HG03108 (cell line): ENCODE results near the gene DNAJC28.
"Not testable (repeated sequence)": the region's sequence is repeated elsewhere in the genome, so short reads cannot be mapped to it uniquely, and the experiment has no call there.

Source experiments
- ATAC-seq: cut with Tn5 transposase; IDR thresholded peaks from one replicate; pipeline ENCODE4 v1.9.1; 2021; ENCODE audit warnings: moderate library complexity; ENCODE audit not compliant: unreplicated experiment

Gene DNAJC28

DNA sequence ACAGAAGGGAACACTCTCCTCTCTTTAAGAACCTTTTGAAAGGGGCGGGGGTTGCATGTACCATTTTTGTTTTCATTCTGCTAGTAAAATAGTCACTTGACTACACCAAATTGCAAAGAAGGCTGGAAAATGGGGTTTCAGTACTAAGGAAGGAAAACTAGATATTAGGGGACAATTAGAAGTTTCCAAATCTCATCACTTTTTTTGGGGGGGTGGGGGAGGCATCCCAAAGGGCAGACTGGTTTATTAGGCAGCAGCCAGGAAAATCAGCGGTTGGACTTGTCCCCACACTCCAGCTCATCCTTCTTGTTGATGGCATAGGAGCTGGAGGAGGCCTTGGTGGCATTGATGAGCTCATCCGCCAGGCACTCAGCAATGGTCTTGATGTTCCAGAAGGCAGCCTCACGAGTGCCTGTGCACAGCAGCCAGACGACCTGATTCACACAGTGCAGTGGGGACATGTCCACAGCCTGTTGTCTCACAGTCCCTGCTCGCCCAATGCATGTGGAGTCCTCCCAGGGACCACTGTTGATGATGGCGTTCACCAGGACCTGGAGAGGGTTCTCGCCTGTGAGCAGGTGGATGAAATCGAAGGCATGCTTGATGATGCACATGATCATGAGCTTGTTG, 10.1 kb downstream of the DNAJC28 start:
- no peak for ATAC-seq

DNA sequence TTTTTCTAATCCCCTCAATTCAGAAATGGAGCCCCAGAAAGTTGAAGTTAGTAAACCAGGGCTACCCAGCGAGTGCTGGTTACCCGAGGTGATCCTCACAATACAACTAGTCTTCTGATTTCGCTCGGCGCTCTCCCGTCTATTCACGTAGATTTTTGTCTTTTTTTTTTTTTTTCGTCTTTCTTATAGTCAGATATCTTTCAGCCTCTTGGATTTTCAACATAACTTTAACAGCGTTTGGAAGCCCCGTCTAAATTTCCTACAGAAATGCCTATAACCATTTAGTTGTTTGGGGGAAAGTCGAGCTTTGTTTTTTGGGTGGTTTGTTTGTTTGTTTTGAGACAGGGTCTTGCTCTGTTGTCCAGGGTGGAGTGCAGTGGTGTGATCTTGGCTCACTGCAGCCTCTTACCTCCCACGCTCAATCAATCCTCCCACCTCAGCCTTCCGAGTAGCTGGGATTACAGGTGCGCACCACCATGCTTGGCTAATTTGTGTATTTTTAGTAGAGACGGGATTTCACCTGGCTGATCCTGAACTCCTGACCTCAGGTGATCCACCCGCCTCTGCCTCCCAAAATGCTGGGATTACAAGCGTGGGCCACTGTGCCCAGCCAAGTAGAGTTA, 10.9 kb downstream of the DNAJC28 start:
- no peak for ATAC-seq

DNA sequence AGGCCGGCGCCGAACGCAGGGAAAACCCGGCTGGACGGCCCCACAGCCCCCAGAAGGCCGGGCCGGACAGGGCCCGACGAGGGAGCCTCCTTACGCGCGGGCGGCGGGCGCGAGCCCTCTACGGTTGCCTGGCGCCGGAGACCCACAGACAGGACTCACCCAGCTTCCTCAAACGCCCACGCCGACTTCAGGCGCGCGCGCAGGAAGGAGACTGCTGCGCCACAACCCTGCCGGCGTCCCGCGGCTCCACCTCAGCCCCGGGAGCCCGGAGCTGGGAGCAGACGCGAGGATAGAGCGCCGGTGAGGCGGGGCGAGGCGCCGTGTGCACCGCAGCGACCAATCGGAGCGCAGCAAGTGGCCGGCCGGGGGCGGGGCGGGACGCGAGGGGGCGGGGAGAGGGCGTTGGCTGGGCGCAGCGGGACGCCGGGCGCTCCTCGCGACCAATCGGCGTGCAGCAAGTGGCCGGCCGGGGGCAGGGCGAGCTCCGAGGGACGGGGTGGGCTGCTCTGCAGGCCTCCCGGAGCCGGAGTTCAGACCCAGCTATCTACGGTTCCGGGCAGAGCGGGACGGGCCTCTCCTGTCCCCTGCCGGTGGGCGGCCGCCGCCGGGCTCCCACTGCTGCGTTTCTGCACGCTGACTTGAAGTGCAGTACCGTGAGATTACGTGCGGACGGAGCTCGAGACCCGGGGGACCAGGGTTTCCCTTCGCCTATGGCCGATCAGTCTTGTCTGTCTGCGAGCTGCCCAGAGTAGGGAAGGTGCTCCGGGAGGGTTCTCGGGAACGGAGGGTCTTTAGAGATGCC, 11.6 kb downstream of the DNAJC28 start, which contains the start of gene TMEM50B:
Gene TMEM50B, minus strand, starts transcription at position 296 of the 802 bp plus-strand sequence. CDS start 11,089 bp downstream, outside the sequence.
- ATAC-seq: peak; percentile 88

DNA sequence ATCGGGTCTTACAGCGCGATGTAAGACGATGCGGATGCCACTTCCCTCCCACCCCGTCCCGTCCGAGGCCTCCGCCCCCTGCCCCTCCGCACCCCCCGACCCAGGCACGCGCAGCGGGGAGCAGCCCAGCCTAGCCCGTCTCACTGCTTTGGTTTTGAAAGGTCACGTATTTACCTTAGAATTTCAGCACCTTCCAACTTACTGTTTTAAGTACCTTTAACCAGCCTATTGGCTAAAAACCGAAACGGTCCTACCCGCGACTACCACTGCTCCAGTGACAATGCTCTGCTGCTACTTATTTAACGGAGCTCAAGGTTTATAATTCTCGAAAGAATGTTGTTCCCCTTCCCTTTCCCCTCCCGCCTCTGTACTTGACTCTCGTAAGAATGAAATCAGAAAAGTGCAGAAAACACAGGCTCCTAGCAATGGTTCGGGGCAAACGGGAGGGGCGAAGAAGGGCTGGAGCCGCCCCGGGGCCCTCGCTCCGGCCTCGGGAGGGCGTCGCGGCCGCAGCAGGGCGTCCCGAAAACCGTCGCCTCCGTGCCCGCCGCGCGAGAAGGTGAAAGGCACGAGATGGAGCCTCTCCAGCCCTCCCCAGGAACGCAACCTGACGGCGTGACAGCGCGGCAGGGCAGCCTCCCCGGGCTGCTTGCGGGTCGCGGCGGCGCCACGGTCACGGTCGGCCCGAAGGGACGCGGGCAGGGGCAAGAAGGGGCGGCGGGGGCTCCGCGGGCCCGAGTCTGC, 12.4 kb downstream of the DNAJC28 start:
- ATAC-seq: no peak

DNA sequence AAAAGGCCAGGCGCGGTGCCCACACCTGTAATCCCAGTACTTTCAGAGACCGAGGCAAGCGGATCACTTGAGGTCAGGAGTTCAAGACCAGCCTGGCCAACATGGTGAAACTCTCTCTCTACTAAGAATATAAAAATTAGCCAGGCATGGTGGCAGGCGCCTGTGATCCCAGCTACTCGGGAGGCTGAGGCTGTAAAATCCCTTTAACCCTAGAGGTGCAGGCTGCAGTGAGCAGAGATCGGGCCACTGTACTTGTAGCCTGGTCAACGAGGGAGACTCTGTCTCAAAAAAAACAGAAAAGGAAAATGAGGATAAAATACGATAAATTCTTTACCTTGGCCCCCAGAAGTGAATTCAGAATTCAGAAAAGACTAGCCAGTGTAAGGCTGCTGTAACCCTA, 13.3 kb downstream of the DNAJC28 start:
- ATAC-seq: no peak

DNA sequence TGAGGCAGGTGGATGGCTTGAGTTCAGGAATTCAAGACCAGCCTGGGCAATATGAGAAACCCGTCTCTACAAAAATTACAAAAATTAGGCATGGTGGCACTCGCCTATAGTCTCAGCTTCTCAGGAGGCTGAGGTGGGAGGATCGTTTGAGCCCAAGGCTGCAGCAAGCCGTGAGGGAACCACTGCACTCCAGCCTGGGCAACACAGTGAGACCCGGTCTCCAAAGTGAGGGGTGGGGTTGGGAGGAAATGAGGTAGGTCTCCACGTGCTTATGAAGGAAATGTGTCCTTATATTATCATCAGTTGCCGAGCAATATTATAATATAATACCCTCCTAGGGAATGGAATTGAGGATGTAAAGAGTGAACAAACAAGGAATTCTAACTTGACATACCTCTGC, 14.4 kb downstream of the DNAJC28 start:
- ATAC-seq: no peak

DNA sequence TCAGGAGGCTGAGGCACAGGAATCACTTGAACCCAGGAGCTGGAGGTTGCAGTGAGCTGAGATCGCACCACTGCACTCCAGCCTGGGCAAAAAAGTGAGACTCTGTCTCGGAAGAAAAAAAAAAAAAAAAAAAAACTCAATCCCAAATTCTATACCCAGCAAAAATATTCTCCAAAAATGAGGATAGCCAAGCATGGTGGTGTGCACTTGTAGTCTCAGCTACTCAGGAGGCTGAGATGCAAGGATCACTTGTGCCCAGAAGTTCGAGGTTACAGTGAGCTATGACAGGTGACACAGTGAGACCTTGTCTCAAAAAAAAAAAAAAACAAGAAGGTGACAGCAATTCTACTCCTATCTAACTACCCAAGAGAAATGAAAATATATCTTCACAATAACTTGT, 18.2 kb downstream of the DNAJC28 start:
- no peak for ATAC-seq

DNA sequence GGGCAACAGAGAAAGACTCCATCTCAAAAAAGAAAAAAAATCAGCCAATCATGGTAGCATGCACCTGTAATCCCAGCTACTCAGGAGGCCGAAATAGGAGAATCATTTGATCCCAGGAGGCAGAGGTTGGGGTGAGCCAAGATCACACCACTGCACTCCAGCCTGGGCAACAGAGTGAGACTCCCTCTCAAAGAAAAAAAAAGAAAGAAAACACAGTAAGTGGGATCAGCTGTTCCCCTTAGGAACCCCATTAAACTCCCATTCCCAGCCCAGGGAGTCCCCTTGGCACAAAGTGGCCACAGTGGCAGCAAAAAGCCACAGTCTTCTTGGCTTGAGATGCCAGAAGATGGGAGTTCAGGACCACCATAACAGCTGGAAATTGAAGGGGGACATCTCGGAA, 20.8 kb downstream of the DNAJC28 start:
- ATAC-seq: no peak

DNA sequence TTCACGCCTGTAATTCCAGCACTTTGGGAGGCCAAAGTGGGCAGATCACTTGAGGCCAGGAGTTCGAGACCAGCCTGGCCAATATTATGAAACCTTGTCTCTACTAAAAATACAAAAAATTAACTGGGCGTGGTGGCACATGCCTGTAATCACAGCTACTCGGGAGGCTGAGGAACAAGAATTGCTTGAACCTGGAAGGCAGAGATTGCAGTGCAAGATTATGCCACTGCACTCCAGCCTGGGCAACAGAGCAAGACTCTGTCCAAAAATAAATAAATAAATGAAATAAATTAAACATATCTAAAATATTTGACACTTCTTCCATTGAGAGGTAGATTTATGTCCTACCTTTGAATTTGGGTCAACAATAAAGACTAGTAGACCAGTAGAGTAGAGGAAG, 22.3 kb downstream of the DNAJC28 start:
- not testable (repeated sequence) for ATAC-seq

DNA sequence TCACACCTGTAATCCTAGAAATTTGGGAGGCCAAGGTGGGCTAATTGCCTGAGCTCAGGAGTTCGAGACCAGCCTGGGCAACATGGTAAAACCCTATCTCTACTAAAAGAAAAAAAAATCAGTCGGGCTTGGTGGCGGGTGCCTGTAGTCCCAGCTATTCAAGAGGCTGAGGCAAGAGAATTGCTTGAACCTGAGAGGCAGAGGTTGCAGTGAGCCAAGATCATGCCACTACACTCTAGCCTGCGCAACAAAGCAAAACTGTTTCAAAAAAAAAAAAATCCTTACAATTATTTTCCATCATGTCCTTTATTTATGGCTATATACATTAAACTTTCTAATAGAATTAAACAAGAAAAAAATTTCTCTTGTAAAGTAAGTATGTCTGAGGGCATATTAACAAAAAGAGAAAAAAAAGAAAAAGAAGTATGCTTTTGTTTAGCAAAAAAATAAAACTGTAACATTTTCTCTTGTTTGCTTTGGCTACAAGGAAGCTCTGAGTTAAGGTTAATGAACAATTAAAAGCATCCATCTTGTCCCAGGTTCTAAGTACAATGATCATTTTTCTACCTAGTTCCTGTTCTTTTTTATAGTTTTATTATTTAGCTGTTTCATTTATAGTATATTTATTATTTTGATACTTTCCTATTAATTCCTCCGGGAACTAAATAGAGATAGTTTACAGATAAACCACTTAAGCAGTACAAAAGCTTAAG, 29.8 kb downstream of the DNAJC28 start:
- ATAC-seq: no peak

DNA sequence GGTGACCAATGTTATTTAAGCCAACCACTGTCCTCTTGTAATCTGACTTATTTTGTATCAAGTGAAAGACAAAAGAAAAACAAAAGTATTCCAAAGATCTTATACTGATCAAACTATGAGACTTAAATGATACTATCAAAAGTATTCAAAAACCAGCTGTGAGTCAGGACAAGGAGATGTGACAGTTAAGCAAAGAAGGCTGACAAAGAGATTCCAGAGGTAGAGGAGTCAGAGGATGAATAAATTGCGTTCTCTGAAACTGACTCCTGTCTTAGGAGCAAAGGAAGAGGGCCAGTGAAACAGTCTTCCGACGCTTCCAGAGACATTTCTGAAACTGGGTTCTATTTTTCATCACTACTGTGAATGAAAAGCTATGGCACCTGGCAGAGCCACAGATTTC, 32.7 kb downstream of the DNAJC28 start:
- ATAC-seq: no peak

DNA sequence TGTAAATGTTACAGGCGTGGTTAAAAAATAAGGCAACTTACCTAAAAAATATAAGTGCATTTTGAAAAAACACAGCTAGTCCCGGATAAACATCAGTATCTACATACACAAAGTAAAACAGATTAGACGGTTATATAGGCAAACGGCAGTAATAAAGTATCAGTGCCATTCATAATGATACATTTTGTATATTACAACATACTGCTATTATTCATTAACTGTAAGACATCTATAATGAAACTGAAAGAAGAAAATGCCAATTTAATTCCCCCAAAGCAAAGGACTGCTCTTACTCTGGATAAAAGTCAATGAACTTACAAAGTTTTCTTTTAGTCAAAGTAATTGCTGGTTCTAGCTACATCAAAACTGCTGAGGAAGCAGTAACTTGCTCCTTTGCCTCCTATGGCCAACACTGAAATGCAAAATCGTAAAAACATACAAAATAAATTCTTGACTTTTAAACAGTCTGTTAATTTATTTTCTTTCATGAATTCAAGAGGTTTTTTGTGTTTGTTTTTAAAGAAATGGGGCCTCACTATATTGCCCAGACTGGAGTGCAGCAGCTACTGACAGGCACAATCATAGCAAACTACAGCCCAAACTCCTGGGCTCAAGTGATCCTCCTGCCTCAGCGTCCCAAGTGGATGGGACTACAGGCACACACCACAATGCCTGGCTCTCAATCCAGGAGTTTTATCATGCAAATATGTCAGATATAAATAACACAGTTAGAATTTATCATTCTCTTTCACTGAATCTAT, 35.6 kb downstream of the DNAJC28 start:
- ATAC-seq: no peak

DNA sequence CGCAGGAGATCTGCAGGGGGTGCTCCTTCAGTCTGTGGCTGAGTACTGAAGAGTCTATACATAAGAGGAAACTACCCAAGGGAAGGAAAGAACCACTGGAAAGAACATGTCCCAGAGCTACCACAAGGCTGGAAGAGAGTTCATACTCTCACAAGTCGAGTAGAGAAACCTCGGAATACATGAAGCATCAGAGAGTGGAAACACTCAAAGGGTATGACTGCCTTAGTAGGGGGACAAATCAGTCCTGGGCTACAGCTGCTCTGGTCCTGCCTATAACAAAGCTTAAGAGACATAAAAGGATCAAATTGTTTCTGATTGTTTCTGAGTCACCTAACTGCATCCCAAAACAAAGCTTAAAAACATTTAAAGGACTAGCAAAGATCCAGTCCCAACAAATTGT, 39.2 kb downstream of the DNAJC28 start:
- no peak for ATAC-seq

DNA sequence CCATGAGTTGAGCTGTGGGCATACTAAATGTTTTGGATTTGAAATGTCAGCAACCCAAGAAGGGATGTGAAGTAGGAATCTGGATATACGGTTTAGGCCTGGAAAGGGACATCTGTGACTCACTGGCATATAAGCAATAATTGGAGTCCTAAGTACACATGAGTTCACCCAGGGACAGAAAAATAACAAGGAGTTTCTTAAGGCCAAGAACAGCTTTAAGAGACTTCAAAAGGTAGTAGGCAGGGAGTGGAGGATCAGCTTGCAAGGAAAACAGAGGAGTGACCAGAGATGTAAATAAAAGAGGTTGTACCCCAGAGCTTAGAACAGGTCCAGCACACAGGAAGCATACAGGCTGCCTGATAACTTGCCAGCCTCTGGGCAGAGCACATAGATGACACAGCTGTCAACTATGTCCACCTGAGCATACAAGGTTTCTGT, 39.9 kb downstream of the DNAJC28 start:
- ATAC-seq: no peak

DNA sequence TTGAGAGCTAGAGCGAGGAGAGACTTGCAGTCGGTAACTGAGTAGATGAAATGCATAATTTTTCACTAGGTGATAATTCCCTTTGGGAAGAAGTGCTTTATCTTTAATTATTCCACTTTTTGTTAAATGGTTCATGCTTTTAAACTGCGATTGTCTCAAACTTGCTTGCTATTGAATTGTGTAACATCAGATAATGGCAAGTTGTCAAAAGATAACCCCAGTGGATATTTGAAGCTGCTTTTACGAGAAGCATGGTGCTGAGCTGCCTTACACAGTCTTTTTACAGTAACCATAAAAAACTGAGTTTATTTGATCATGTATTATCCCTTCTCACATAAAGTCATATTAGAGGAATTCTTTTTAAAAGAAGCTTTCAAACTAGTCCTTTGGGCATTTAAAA, 41.9 kb downstream of the DNAJC28 start:
- no peak for ATAC-seq

DNA sequence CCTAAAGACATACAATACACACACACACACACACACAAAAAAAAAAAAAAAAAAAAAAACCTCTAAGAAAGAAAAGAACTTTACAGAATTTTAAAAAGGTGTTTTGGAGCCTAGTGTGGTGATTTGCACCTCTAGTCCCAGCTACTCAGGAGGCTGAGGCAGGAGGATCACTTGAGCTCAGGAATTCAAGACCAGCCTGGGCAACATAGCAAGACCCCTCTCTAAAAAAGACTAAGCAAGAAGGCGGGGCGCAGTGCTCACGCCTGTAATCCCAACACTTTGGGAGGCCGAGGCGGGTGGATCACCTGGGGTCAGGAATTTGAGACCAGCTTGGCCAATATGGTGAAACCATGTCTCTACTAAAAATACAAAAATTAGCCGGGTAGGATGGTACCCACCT, 44.9 kb downstream of the DNAJC28 start:
- not testable (repeated sequence) for ATAC-seq

DNA sequence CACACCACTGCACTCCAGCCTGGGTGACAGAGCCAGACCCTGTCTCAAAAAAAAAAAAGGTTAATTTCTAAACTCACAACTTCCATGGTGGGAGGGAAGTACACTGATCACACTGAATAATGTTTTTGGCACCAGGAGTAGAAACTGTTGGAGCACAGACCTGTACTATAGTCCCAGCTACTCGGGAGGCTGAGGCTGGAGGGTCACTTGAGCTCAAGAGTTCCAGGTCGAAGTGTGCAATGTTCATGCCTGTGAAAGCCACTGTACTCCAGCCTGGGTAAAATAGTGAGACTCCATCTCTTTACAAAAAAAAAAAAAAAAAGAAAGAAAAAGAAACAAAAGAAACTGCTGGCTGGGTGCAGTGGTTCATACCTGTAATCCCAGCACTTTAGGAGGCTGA, 47.0 kb downstream of the DNAJC28 start:
- ATAC-seq: no peak

DNA sequence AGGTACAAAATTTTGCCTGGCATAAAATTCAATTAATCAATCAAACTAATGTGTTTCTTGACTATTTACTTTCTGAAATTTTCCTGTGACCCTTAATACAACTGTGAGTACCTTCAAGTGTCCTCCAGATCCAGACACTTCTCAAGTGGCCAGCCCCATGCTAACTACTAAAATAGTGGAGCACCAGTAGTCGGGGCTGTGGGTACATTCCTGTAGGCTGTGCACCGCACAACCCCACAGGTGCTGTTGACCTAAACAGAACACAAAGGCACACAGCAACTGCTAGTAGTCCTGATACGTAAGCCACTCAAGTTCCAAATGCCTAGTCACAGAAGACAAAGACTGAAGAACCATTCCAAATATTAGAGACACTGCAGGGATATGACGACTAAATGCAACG, 48.3 kb downstream of the DNAJC28 start:
- no peak for ATAC-seq

DNA sequence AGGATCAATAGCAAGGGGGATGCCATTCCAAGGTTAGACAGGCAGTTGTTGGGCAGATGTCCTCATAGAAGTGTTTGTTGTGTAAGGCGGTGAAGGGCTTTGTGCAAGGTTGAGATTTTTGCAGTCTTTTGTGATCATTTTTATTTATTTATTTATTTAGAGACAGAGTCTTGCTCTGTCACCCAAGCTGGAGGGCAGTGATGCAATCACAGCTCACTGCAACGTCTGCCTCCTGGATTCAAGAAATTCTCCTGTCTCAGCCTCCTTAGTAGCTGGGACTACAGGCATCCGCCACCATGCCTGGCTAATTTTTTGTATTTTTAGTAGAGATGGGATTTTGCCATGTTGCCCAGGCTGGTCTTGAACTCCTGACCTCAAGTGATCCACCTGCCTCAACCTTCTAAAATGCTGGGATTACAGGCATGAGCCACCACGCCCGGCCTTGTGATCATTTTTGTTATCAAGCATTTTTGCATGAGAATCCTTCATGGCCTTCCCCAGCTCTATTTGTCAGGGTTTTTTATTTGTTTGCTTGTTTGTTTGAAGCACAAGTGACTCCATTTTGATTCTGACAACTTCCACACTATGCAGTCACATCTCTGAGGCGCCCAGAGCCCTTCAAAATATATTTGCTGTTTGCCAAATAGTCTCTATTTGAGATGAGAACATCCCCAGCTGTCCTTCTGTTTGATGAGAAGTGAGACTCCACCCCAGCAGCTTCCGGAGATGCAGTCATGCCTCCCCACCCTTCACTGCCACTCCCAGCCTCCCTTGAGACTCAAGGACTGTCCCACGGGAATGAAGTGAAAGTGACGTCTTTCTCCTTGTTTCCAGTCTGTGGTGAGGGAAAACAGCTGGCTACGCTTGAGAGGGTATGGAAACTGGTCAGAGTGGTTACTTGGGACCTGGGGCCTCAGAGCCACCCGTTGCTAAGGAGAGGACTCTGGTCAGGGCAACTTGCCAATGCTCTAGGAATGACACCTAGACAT, 49.7 kb downstream of the DNAJC28 start:
- ATAC-seq: peak; percentile 66
